Measurements from ENCODE around the gene KCNK5.

KCNK5 gene

DNA sequence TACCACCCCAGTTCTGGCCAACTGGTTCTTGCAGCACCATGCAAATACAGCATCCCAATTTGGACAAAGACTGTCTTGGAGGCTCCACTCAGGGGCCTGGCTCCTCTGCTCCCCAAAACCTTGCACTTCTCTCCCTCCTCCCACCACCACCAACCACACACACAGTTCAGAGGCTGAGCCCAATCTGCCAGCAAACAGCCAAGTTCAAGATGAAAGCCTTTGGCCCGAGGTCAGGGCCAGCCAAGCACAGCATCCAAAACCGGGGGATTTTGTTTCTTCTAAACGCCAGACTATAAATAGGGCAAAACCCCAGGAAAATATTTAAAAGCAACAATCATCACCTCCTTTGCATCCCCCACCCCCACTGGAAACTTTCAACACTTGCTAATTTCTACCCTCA lies 5.7 kb downstream of the KCNK5 start:
- Histone ChIP-seq H3K4me3 (ENCODE audit: insufficient read depth, low read length, poor library complexity, severe bottlenecking) (no peak overlapping the region), H2AFZ (ENCODE audit: low read depth, low read length, severe bottlenecking) (no peak overlapping the region), H3K9me3 (ENCODE audit: insufficient read depth, low read length) (no peaks in the 10 kb centered on the region), H3K27ac (ENCODE audit: low read depth, low read length) (no peak overlapping the region), H4K20me1 (ENCODE audit: low read depth, low read length) (no peaks in the 10 kb centered on the region), H3K9ac (ENCODE audit: low read length) (no peak overlapping the region), H3K36me3 (ENCODE audit: low read length) (no peaks in the 10 kb centered on the region), H3K27me3 (ENCODE audit: low read length) (no peaks in the 10 kb centered on the region; the same call in 1 of the 2 replicates), H3F3A (ENCODE audit: insufficient read depth) (no peaks in the 10 kb centered on the region), H3K79me2 (ENCODE audit: insufficient read depth, low read length) (no peaks in the 10 kb centered on the region), H3K4me2 (ENCODE audit: low read depth, low read length, poor library complexity, severe bottlenecking) (no peak overlapping the region), H3K9me2 (replicated peaks; ENCODE audit: insufficient read depth, low read length) (no peaks in the 10 kb centered on the region)
- TF ChIP-seq EZH2phosphoT487 (conservative IDR thresholded peaks at IDR 0.05; ENCODE audit: low read length) = no peak
- TF ChIP-seq, protein P1, sequence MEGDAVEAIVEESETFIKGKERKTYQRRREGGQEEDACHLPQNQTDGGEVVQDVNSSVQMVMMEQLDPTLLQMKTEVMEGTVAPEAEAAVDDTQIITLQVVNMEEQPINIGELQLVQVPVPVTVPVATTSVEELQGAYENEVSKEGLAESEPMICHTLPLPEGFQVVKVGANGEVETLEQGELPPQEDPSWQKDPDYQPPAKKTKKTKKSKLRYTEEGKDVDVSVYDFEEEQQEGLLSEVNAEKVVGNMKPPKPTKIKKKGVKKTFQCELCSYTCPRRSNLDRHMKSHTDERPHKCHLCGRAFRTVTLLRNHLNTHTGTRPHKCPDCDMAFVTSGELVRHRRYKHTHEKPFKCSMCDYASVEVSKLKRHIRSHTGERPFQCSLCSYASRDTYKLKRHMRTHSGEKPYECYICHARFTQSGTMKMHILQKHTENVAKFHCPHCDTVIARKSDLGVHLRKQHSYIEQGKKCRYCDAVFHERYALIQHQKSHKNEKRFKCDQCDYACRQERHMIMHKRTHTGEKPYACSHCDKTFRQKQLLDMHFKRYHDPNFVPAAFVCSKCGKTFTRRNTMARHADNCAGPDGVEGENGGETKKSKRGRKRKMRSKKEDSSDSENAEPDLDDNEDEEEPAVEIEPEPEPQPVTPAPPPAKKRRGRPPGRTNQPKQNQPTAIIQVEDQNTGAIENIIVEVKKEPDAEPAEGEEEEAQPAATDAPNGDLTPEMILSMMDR (IDR thresholded peaks at IDR 0.05; ENCODE audit: insufficient read depth, low read length, poor library complexity, severe bottlenecking) = no peak

DNA sequence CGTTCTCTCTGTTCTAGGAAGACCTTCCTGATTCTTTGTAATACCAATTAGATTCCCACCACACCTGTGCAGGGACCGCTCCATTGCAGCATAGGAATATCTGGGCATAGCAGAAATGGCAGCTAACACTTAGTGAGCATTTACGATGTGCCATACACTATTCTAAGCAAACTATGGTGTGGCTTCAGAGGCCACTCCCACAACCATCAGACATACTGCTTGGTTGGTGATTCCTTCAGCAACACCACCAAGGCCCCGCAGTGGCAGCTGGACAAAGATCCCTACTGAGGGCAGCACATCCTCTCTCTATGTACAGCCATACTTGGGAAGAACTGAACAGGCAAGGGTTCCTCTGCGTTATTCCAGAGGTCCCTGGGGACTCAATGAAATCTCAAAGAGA lies 6.2 kb downstream of the KCNK5 start:
- Histone ChIP-seq H3K36me3 (ENCODE audit: low read length) (no peaks in the 10 kb centered on the region), H3K9ac (ENCODE audit: low read length) (no peak overlapping the region), H3K9me2 (replicated peaks; ENCODE audit: insufficient read depth, low read length) (no peaks in the 10 kb centered on the region), H3K4me2 (ENCODE audit: low read depth, low read length, poor library complexity, severe bottlenecking) (no peak overlapping the region), H3K27me3 (ENCODE audit: low read length) (no peaks in the 10 kb centered on the region; the same call in 1 of the 2 replicates), H2AFZ (ENCODE audit: low read depth, low read length, severe bottlenecking) (no peak overlapping the region), H4K20me1 (ENCODE audit: low read depth, low read length) (no peaks in the 10 kb centered on the region), H3K4me3 (ENCODE audit: insufficient read depth, low read length, poor library complexity, severe bottlenecking) (no peak overlapping the region), H3F3A (ENCODE audit: insufficient read depth) (no peaks in the 10 kb centered on the region), H3K9me3 (ENCODE audit: insufficient read depth, low read length) (no peaks in the 10 kb centered on the region), H3K27ac (ENCODE audit: low read depth, low read length) (no peak overlapping the region), H3K79me2 (ENCODE audit: insufficient read depth, low read length) (no peaks in the 10 kb centered on the region)
- TF ChIP-seq, protein P1 (IDR thresholded peaks at IDR 0.05; ENCODE audit: insufficient read depth, low read length, poor library complexity, severe bottlenecking) = no peak
- TF ChIP-seq EZH2phosphoT487 (conservative IDR thresholded peaks at IDR 0.05; ENCODE audit: low read length) = no peak

- Histone ChIP-seq H4K20me1 (ENCODE audit: low read depth, low read length) (no peaks in the 10 kb centered on the region), H3K36me3 (ENCODE audit: low read length) (no peaks in the 10 kb centered on the region), H2AFZ (ENCODE audit: low read depth, low read length, severe bottlenecking) (no peak overlapping the region), H3K4me3 (ENCODE audit: insufficient read depth, low read length, poor library complexity, severe bottlenecking) (no peak overlapping the region), H3K9ac (ENCODE audit: low read length) (no peak overlapping the region), H3K9me3 (ENCODE audit: insufficient read depth, low read length) (no peaks in the 10 kb centered on the region), H3K4me2 (ENCODE audit: low read depth, low read length, poor library complexity, severe bottlenecking) (no peak overlapping the region), H3K9me2 (replicated peaks; ENCODE audit: insufficient read depth, low read length) (no peaks in the 10 kb centered on the region), H3K27me3 (ENCODE audit: low read length) (no peaks in the 10 kb centered on the region; the same call in 1 of the 2 replicates), H3K79me2 (ENCODE audit: insufficient read depth, low read length) (no peaks in the 10 kb centered on the region), H3K27ac (ENCODE audit: low read depth, low read length) (no peak overlapping the region), H3F3A (ENCODE audit: insufficient read depth) (no peaks in the 10 kb centered on the region)
- TF ChIP-seq, protein P1 (IDR thresholded peaks at IDR 0.05; ENCODE audit: insufficient read depth, low read length, poor library complexity, severe bottlenecking) = no peak
- no peak for TF ChIP-seq EZH2phosphoT487 (conservative IDR thresholded peaks at IDR 0.05; ENCODE audit: low read length)
These were observed 7.3 kb downstream of the KCNK5 start for GRCh38 chr6:39221779-39222641.
